Measurements from ENCODE around the gene OR52E4. TPM values are rescaled to one million over a fixed set of nuclear protein-coding genes. Genes with fewer than 3 reads are reported as not detected.

OR52E4 gene
- total and polyA plus RNA-seq, 4 donors, result not detected

DNA sequence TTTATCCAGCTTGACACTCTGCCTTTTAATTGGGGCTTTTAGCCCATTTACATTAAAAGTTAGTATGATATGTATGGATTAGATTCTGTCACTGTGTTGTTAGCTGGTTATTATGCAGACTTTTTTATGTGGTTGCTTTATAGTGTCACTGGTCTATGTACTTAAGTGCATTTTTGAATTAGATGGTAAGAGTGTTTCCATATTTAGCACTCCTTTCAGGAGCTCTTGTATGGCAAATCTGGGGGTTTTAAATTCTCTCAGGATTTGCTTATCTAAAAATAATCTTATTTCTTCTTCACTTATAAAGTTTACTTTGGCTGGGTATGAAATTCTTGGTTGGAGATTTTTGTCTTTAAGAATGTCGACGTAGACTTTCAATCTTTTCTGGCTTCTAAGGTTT, 42.7 kb upstream of the OR52E4 start (continued):
- TF ChIP-seq REST (IDR thresholded peaks at IDR 0.05), result no peak

DNA sequence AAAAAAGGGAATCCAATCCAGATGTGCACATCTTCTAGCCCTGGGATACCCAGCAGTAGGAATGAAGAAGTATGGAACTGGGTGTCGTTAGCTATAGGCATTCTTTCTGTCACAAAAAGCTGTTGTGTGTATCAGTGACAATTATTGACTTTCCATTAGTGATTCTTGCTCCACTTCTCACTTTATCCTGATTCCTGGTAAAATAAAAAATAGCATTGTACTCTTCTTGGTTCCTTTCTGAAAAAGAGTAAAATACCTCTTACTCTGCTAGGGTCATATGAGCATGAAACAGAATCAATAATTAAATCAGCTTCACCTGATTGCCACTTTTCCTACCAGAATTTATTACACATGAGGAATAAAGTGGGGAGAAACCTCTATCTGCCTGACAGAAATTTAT, 38.6 kb upstream of the OR52E4 start, which contains the start of gene OR52E6:
OR52E6 (minus strand) TSS at position 101 of the 400 bp plus-strand sequence; CDS start at position 101, 0 bp downstream.
- no peak for TF ChIP-seq EGR1 (IDR thresholded peaks at IDR 0.05; ENCODE audit: low read depth in 2 of 2)
- no peak for TF ChIP-seq ZBTB33 (IDR thresholded peaks at IDR 0.05)
- TF ChIP-seq RAD21 (IDR thresholded peaks at IDR 0.05), result no peak
- no peak for TF ChIP-seq FOXA2 (IDR thresholded peaks at IDR 0.05)
- TF ChIP-seq FOXA1 (IDR thresholded peaks at IDR 0.05), result no peak
- no peak for TF ChIP-seq HNF4G (IDR thresholded peaks at IDR 0.05)
- no peak for TF ChIP-seq TAF1 (conservative IDR thresholded peaks at IDR 0.05)
- TF ChIP-seq SP1 (IDR thresholded peaks at IDR 0.05), result no peak
- no peak for TF ChIP-seq REST (IDR thresholded peaks at IDR 0.05)
- 77% methylated on average over 1 of the region's 1 CpG for WGBS
- no peaks in the 10 kb centered on the region for H3K36me3 ChIP-seq (ENCODE audit: control insufficient read depth in 4 of 4, insufficient read depth in 3 of 4, low read depth in 1 of 4, low read length in 3 of 4)
- H3K27me3 ChIP-seq (ENCODE audit: control insufficient read depth in 4 of 4, insufficient read depth in 4 of 4, low read length in 3 of 4), result peaks cover 0 to 4% (median 0%) of the 10 kb centered on the region in 4 donors
- no peaks in the 10 kb centered on the region for H3K9me3 ChIP-seq (ENCODE audit: control insufficient read depth in 4 of 4, low read length in 3 of 4)
- H3K4me1 ChIP-seq (ENCODE audit: control insufficient read depth in 4 of 4, insufficient read depth in 4 of 4, low read length in 3 of 4), result no peaks in the 10 kb centered on the region
- DNase-seq (ENCODE audit: low spot score), result no peak
- no peak within 1 kb of the TSS for H3K4me3 ChIP-seq (ENCODE audit: low read depth in 1 of 3, low read length in 3 of 3)
- H3K9ac ChIP-seq (ENCODE audit: low read depth in 1 of 2, low read length in 2 of 2), result no peak within 1 kb of the TSS
- no peak within 1 kb of the TSS for H3K27ac ChIP-seq (ENCODE audit: low read depth in 1 of 2, low read length in 2 of 2)

DNA sequence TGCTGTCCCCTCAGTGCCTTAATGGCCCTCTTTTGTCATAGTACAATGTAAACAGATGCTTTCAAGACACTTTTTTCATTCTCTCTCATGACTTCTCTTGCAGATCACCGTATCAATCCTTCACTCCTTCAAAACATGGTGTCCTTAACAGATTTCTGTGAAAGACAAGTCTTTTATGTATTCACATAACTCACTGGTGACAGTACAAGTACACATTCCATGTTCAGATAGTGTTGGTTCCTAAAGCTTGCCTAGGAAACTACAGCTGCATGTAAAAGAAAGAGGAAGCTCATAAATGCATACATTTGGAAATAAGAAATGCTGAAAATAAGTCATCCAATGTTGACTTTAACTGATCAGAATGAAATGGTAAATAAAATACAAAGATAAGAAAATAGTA, 33.7 kb upstream of the OR52E4 start:
- Histone ChIP-seq H3K4me3 (ENCODE audit: low read depth in 1 of 3, low read length in 3 of 3) (no peak overlapping the region), H3K36me3 (ENCODE audit: control insufficient read depth in 4 of 4, insufficient read depth in 3 of 4, low read depth in 1 of 4, low read length in 3 of 4) (no peaks in the 10 kb centered on the region), H3K9me3 (ENCODE audit: control insufficient read depth in 4 of 4, low read length in 3 of 4) (peaks cover 0 to 2% (median 0%) of the 10 kb centered on the region in 4 donors), H3K27me3 (ENCODE audit: control insufficient read depth in 4 of 4, insufficient read depth in 4 of 4, low read length in 3 of 4) (peaks cover 0 to 4% (median 0%) of the 10 kb centered on the region in 4 donors), H3K9ac (ENCODE audit: low read depth in 1 of 2, low read length in 2 of 2) (no peak overlapping the region), H3K27ac (ENCODE audit: low read depth in 1 of 2, low read length in 2 of 2) (no peak overlapping the region), H3K4me1 (ENCODE audit: control insufficient read depth in 4 of 4, insufficient read depth in 4 of 4, low read length in 3 of 4) (no peaks in the 10 kb centered on the region)
- no peak for DNase-seq (ENCODE audit: low spot score)
- 55% methylated on average over 1 of the region's 1 CpG for WGBS
- TF ChIP-seq HNF4G (IDR thresholded peaks at IDR 0.05) (no peak), RXRA (IDR thresholded peaks at IDR 0.05) (no peak), REST (IDR thresholded peaks at IDR 0.05) (no peak), NR2F2 (IDR thresholded peaks at IDR 0.05) (no peak), HNF4A (conservative IDR thresholded peaks at IDR 0.05) (no peak), GABPA (IDR thresholded peaks at IDR 0.05 in 1 of 2, conservative IDR thresholded peaks at IDR 0.05 in 1 of 2) (no peak), FOXA1 (IDR thresholded peaks at IDR 0.05) (no peak), RAD21 (IDR thresholded peaks at IDR 0.05) (no peak), SP1 (IDR thresholded peaks at IDR 0.05) (no peak), JUND (IDR thresholded peaks at IDR 0.05) (no peak), FOXA2 (IDR thresholded peaks at IDR 0.05) (no peak), YY1 (IDR thresholded peaks at IDR 0.05) (no peak)
- TF ChIP-seq, protein P1, sequence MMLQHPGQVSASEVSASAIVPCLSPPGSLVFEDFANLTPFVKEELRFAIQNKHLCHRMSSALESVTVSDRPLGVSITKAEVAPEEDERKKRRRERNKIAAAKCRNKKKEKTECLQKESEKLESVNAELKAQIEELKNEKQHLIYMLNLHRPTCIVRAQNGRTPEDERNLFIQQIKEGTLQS (IDR thresholded peaks at IDR 0.05), result no peak
- TF ChIP-seq, protein P2, sequence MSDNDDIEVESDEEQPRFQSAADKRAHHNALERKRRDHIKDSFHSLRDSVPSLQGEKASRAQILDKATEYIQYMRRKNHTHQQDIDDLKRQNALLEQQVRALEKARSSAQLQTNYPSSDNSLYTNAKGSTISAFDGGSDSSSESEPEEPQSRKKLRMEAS (IDR thresholded peaks at IDR 0.05), result no peak

Data from liver (tissue), 9 donors.